GM23338 (cell line): Measurements from ENCODE around the gene GPC6. TPM values are rescaled to one million over a fixed set of nuclear protein-coding genes. Genes with fewer than 3 reads are reported as not detected.

ENCODE experiments used
- ATAC-seq: fragments of 200-7000 bp; cut with Tn5 transposase; 3 replicates; pipeline ENCODE4 v1.9.1; 2020
- DNase-seq: peaks from one replicate; pipeline ENCODE4 v3.0.0-alpha.2; 2015; ENCODE audit warnings: low spot score
- H2AFZ ChIP-seq: fragments of 200-600 bp; sonication (generic); 2 replicates; pipeline ENCODE4 v1.8.0; 2016; ENCODE audit warnings: antibody characterized with exemption, mild to moderate bottlenecking, moderate library complexity
- H3F3A ChIP-seq: fragments of 200-600 bp; sonication (generic); replicated peaks from 2 replicates; pipeline ENCODE4 v1.8.0; 2017; ENCODE audit warnings: antibody characterized with exemption, mixed run types, low read depth
- H3K27ac ChIP-seq: fragments of 200-600 bp; sonication (generic); 2 replicates; pipeline ENCODE4 v1.6.1; 2016; ENCODE audit warnings: low read depth
- H3K27me3 ChIP-seq: fragments of 200-600 bp; sonication (generic); 2 replicates; pipeline ENCODE4 v1.8.0; 2016; ENCODE audit warnings: mild to moderate bottlenecking, mixed run types, moderate library complexity; ENCODE audit not compliant: insufficient read depth
- H3K36me3 ChIP-seq: fragments of 200-600 bp; sonication (generic); 2 replicates; pipeline ENCODE4 v1.8.0; 2016; ENCODE audit warnings: mild to moderate bottlenecking; ENCODE audit not compliant: insufficient read depth
- H3K4me1 ChIP-seq: fragments of 200-600 bp; sonication (generic); 2 replicates; pipeline ENCODE4 v1.8.0; 2016; ENCODE audit warnings: mild to moderate bottlenecking, moderate library complexity; ENCODE audit not compliant: insufficient read depth
- H3K4me2 ChIP-seq: fragments of 200-600 bp; sonication (generic); 2 replicates; pipeline ENCODE4 v1.7.1; 2017; ENCODE audit warnings: mixed run types
- H3K4me3 ChIP-seq: fragments of 200-600 bp; sonication (generic); 2 replicates; pipeline ENCODE4 v1.6.1; 2016; ENCODE audit warnings: mixed run types
- H3K79me2 ChIP-seq: fragments of 200-600 bp; sonication (generic); replicated peaks from 2 replicates; pipeline ENCODE4 v1.8.0; 2017; ENCODE audit warnings: mild to moderate bottlenecking; ENCODE audit not compliant: insufficient read depth
- H3K9me2 ChIP-seq: fragments of 200-600 bp; sonication (generic); 2 replicates; pipeline ENCODE4 v1.8.0; 2017; ENCODE audit not compliant: insufficient read depth
- H4K20me1 ChIP-seq: fragments of 200-600 bp; sonication (generic); replicated peaks from 2 replicates; pipeline ENCODE4 v1.8.0; 2017; ENCODE audit warnings: mild to moderate bottlenecking; ENCODE audit not compliant: insufficient read depth
- H3K27ac Mint-ChIP-seq: 2 replicates; pipeline ENCODE4 v1.8.0; 2020; ENCODE audit warnings: inconsistent platforms, mild to moderate bottlenecking, moderate library complexity, mixed read lengths
- H3K27me3 Mint-ChIP-seq: 3 replicates; pipeline ENCODE4 v1.8.0; 2022; ENCODE audit warnings: low read depth, mild to moderate bottlenecking, moderate library complexity, mixed read lengths, inconsistent platforms; ENCODE audit not compliant: insufficient read depth, poor library complexity
- H3K36me3 Mint-ChIP-seq: 3 replicates; pipeline ENCODE4 v1.8.0; 2021; ENCODE audit warnings: low read depth, mild to moderate bottlenecking, inconsistent platforms, moderate library complexity, mixed read lengths
- H3K4me1 Mint-ChIP-seq: 3 replicates; pipeline ENCODE4 v1.8.0; 2020; ENCODE audit warnings: mild to moderate bottlenecking, inconsistent platforms, mixed read lengths
- H3K4me3 Mint-ChIP-seq: 3 replicates; pipeline ENCODE4 v1.8.0; 2021; ENCODE audit warnings: moderate library complexity, mild to moderate bottlenecking, inconsistent platforms, mixed read lengths
- H3K9me3 Mint-ChIP-seq: 3 replicates; pipeline ENCODE4 v1.8.0; 2020; ENCODE audit warnings: moderate library complexity, mild to moderate bottlenecking, inconsistent platforms, mixed read lengths
- CREB1 ChIP-seq: fragments of 250-450 bp; sonication (Bioruptor Pico); IDR thresholded peaks from 2 replicates; pipeline ENCODE4 v1.5.0; 2020; ENCODE audit warnings: low read depth, mild to moderate bottlenecking, moderate library complexity
- CTCF ChIP-seq, 2 experiments: fragments of 200-600 bp in 1 of 2; sonication (generic) in 1 of 2; conservative IDR thresholded peaks; 2 replicates each; pipeline versions ENCODE4 v1.5.1 to v1.6.1; 2016 to 2017; ENCODE audit warnings: antibody characterized with exemption in 2 of 2, low read depth in 2 of 2, mild to moderate bottlenecking in 2 of 2, moderate library complexity in 1 of 2
- ETS1 ChIP-seq: IDR thresholded peaks from 2 replicates; pipeline ENCODE4 v1.6.1; 2016; ENCODE audit warnings: antibody characterized with exemption
- EZH2 ChIP-seq: fragments of 200-600 bp; sonication (generic); IDR thresholded peaks from one replicate; pipeline ENCODE4 v1.8.0; 2017; ENCODE audit warnings: antibody characterized with exemption, mild to moderate bottlenecking, low read depth; ENCODE audit not compliant: unreplicated experiment
- EZH2phosphoT487 ChIP-seq: fragments of 200-600 bp; sonication (generic); IDR thresholded peaks from one replicate; pipeline ENCODE4 v1.8.1; 2018; ENCODE audit warnings: antibody characterized with exemption; ENCODE audit not compliant: unreplicated experiment
- JUNB ChIP-seq: IDR thresholded peaks from one replicate; pipeline ENCODE4 v1.6.1; 2016; ENCODE audit warnings: antibody characterized with exemption; ENCODE audit not compliant: unreplicated experiment
- NANOG ChIP-seq: IDR thresholded peaks from 2 replicates; pipeline ENCODE4 v1.6.1; 2016; ENCODE audit warnings: antibody characterized with exemption, borderline replicate concordance
- POLR2AphosphoS5 ChIP-seq: IDR thresholded peaks from 2 replicates; pipeline ENCODE4 v1.6.1; 2016; ENCODE audit warnings: antibody characterized with exemption, low read depth
- REST ChIP-seq: IDR thresholded peaks from one replicate; pipeline ENCODE4 v1.6.1; 2018; ENCODE audit warnings: antibody characterized with exemption; ENCODE audit not compliant: unreplicated experiment
- STAT1 ChIP-seq: IDR thresholded peaks from one replicate; pipeline ENCODE4 v1.6.1; 2016; ENCODE audit warnings: antibody characterized with exemption; ENCODE audit not compliant: unreplicated experiment
- ZNF331 ChIP-seq: fragments of 250-450 bp; sonication (Bioruptor Pico); IDR thresholded peaks from 2 replicates; pipeline ENCODE4 v1.5.0; 2020; ENCODE audit warnings: low read depth, mild to moderate bottlenecking, moderate library complexity
- ZNF462 ChIP-seq: fragments of 250-450 bp; sonication (Bioruptor Pico); IDR thresholded peaks from 2 replicates; pipeline ENCODE4 v1.5.0; 2020; ENCODE audit warnings: mild to moderate bottlenecking, moderate library complexity
- polyA plus RNA-seq: library from polyadenylated mRNA; unstranded; fragments of >200 nt; fragmentation: Nextera tagmentation; extraction: Ambion mirVana; gene quantifications from 2 replicates; pipeline ENCODE4 v1.2.1, GENCODE V29; 2016
- total RNA-seq: library from RNA; depleted of rRNA; stranded (reverse); fragments of >200 nt; shearing (Covaris generic); gene quantifications from 2 replicates; pipeline ENCODE4 v1.2.3, GENCODE V29; 2014

GPC6 gene
- total and polyA plus RNA-seq, 2 experiments from 2014 or later = 6.4 to 28.6 TPM

- H3K27me3 Mint-ChIP-seq = peaks cover 1% of the 10 kb centered on the region
- no peak for TF ChIP-seq ZNF462 (CRISPR knock-in tag)
- TF ChIP-seq EZH2phosphoT487 = no peak
- TF ChIP-seq NANOG = no peak
- no peak for TF ChIP-seq STAT1
- TF ChIP-seq ZNF331 = no peak
- no peak for TF ChIP-seq ETS1
- no peak for TF ChIP-seq POLR2AphosphoS5
- no peak for TF ChIP-seq CTCF (conservative IDR thresholded peaks at IDR 0.05; ENCODE audit: low read depth in 2 of 2)
- TF ChIP-seq JUNB = no peak
- no peak for TF ChIP-seq CREB1 (CRISPR knock-in tag)
- TF ChIP-seq EZH2 = no peak
- no peak for TF ChIP-seq REST
- Histone ChIP-seq H3K36me3 (no peaks in the 10 kb centered on the region), H3K4me2 (no peak overlapping the region), H3K4me1 (peaks cover 5% of the 10 kb centered on the region; the same call in 1 of the 2 replicates), H3K27ac (no peak overlapping the region), H3K27me3 (no peaks in the 10 kb centered on the region), H3K9me2 (no peaks in the 10 kb centered on the region), H3K79me2 (no peaks in the 10 kb centered on the region), H3K4me3 (no peak overlapping the region), H4K20me1 (no peaks in the 10 kb centered on the region), H2AFZ (no peak overlapping the region), H3F3A (no peaks in the 10 kb centered on the region)
- H3K4me3 Mint-ChIP-seq = no peak overlapping the region
- peaks cover 25% of the 10 kb centered on the region for H3K4me1 Mint-ChIP-seq
- H3K36me3 Mint-ChIP-seq = no peaks in the 10 kb centered on the region
- no peak overlapping the region for H3K27ac Mint-ChIP-seq
- ATAC-seq (no peak), DNase-seq (no peak)
- H3K9me3 Mint-ChIP-seq = no peaks in the 10 kb centered on the region
Measured at GRCh38 chr13:94329754-94330551, 1103.3 kb downstream of the GPC6 start.
